Prostate gland (tissue), 2 donors: ENCODE results near the gene IL18R1.

ENCODE experiments used
- CTCF ChIP-seq, 4 experiments: fragments of 200-600 bp in 2 of 4; fragments of 450-650 bp in 2 of 4; sonication (generic) in 2 of 4; IDR thresholded peaks; 1 replicate in 3 of 4; 2 replicates in 1 of 4; pipeline ENCODE4 v1.5.1; 2016 to 2019; ENCODE audit warnings: antibody characterized with exemption in 4 of 4, mild to moderate bottlenecking in 2 of 4, moderate library complexity in 2 of 4
- POLR2A ChIP-seq: fragments of 450-650 bp; IDR thresholded peaks from one replicate; pipeline ENCODE4 v1.6.1; 2016; ENCODE audit warnings: antibody characterized with exemption, mild to moderate bottlenecking
- POLR2AphosphoS5 ChIP-seq: sonication (generic); formaldehyde crosslinking; IDR thresholded peaks from one replicate; pipeline ENCODE4 v1.6.1; 2017; ENCODE audit warnings: antibody characterized with exemption

GRCh38 chr2:102369866-102370265 lies 14.3 kb downstream of the IL18R1 start:
- TF ChIP-seq CTCF (IDR thresholded peaks at IDR 0.05) (no peak), POLR2AphosphoS5 (no peak), POLR2A (no peak)
